ENCODE results near the gene SCAF1. TPM values are rescaled to one million over a fixed set of nuclear protein-coding genes. Genes with fewer than 3 reads are reported as not detected.

Gene SCAF1
- total RNA-seq, 1 experiment from 2014 or later, result 81.3 TPM

DNA sequence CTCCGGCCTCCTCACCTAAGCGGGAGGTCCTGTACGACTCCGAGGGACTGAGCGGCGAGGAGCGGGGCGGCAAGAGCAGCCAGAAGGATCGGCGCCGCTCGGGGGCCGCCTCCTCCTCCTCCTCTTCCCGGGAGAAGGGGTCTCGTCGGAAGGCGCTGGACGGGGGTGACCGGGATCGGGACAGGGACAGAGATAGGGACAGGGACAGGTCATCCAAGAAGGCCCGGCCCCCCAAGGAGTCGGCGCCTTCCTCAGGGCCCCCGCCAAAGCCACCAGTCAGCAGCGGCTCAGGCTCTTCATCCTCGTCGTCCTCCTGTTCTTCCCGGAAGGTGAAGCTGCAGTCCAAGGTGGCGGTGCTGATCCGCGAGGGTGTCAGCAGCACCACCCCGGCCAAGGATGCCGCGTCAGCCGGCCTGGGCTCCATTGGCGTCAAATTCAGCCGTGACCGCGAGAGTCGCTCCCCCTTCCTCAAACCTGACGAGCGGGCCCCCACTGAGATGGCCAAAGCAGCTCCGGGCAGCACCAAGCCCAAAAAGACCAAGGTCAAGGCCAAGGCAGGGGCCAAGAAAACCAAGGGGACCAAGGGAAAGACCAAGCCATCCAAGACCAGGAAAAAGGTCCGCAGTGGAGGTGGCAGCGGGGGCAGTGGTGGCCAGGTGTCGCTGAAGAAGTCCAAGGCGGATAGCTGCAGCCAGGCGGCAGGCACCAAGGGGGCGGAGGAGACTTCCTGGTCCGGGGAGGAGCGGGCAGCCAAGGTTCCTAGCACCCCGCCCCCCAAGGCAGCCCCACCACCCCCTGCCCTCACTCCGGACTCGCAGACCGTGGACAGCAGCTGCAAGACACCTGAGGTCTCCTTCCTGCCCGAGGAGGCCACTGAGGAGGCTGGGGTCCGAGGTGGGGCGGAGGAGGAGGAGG, 10.8 kb downstream of the SCAF1 start:
- Mint-ChIP-seq H3K27ac (ENCODE audit: low read depth, unreplicated experiment) (no peak overlapping the region), H3K36me3 (ENCODE audit: insufficient read depth, unreplicated experiment) (peaks cover 74% of the 10 kb centered on the region), H3K27me3 (ENCODE audit: insufficient read depth, unreplicated experiment) (no peaks in the 10 kb centered on the region), H3K9me3 (ENCODE audit: unreplicated experiment) (no peaks in the 10 kb centered on the region), H3K4me3 (ENCODE audit: unreplicated experiment) (no peak overlapping the region), H3K4me1 (ENCODE audit: insufficient read depth, unreplicated experiment) (no peaks in the 10 kb centered on the region)
- ChIA-PET CTCF (no interaction called here), POLR2A (no interaction called here)
- intact Hi-C loops (cut with micrococcal nuclease), result no loop called here
- TF ChIP-seq CTCF (IDR thresholded peaks at IDR 0.05; ENCODE audit: unreplicated experiment), result no peak
- DNase-seq (ENCODE audit: unreplicated experiment), result no peak
- BruUV-seq (replicated peaks), result TSS peak; percentile 29

- H3K4me1 Mint-ChIP-seq (ENCODE audit: insufficient read depth, unreplicated experiment), result no peaks in the 10 kb centered on the region
- ChIA-PET POLR2A (interaction anchor here (1.0 kb wide), 1 partner anchor 10 kb away, joined by 3 read pairs; no protein-coding TSS in a partner anchor), CTCF (no interaction called here)
- H3K36me3 Mint-ChIP-seq (ENCODE audit: insufficient read depth, unreplicated experiment), result peaks cover 68% of the 10 kb centered on the region
- no peaks in the 10 kb centered on the region for H3K27me3 Mint-ChIP-seq (ENCODE audit: insufficient read depth, unreplicated experiment)
- BruUV-seq (replicated peaks), result no TSS peak
- H3K9me3 Mint-ChIP-seq (ENCODE audit: unreplicated experiment), result no peaks in the 10 kb centered on the region
- intact Hi-C loops (cut with micrococcal nuclease), result no loop called here
- H3K4me3 Mint-ChIP-seq (ENCODE audit: unreplicated experiment), result no peak overlapping the region
- no peak overlapping the region for H3K27ac Mint-ChIP-seq (ENCODE audit: low read depth, unreplicated experiment)
- DNase-seq (ENCODE audit: unreplicated experiment), result no peak
- no peak for TF ChIP-seq CTCF (IDR thresholded peaks at IDR 0.05; ENCODE audit: unreplicated experiment)
Measured at GRCh38 chr19:49653466-49653806, 11.4 kb downstream of the SCAF1 start.

GRCh38 chr19:49654581-49654980, 12.6 kb downstream of the SCAF1 start:
- no peaks in the 10 kb centered on the region for H3K4me1 Mint-ChIP-seq (ENCODE audit: insufficient read depth, unreplicated experiment)
- BruUV-seq (replicated peaks), result no TSS peak
- H3K36me3 Mint-ChIP-seq (ENCODE audit: insufficient read depth, unreplicated experiment), result peaks cover 58% of the 10 kb centered on the region
- intact Hi-C loops (cut with micrococcal nuclease), result no loop called here
- TF ChIP-seq CTCF (IDR thresholded peaks at IDR 0.05; ENCODE audit: unreplicated experiment), result no peak
- H3K27ac Mint-ChIP-seq (ENCODE audit: low read depth, unreplicated experiment), result peak overlapping the region; percentile 66
- no peak overlapping the region for H3K4me3 Mint-ChIP-seq (ENCODE audit: unreplicated experiment)
- ChIA-PET CTCF (interaction anchor here (1.1 to 1.8 kb wide), 2 partner anchors 18 to 21 kb away, joined by 5 to 7 read pairs; no protein-coding TSS in a partner anchor), POLR2A (interaction anchor here (1.9 to 11.4 kb wide), 3 partner anchors 9 to 13 kb away, joined by 4 to 167 read pairs (median 6); partner anchors contain the start of genes BCL2L12, IRF3, RRAS and SCAF1)
- no peak for DNase-seq (ENCODE audit: unreplicated experiment)
- no peaks in the 10 kb centered on the region for H3K9me3 Mint-ChIP-seq (ENCODE audit: unreplicated experiment)
- no peaks in the 10 kb centered on the region for H3K27me3 Mint-ChIP-seq (ENCODE audit: insufficient read depth, unreplicated experiment)

- BruUV-seq (replicated peaks), result no TSS peak
- H3K4me3 Mint-ChIP-seq (ENCODE audit: unreplicated experiment), result no peak overlapping the region
- TF ChIP-seq CTCF (IDR thresholded peaks at IDR 0.05; ENCODE audit: unreplicated experiment), result no peak
- POLR2A ChIA-PET, result interaction anchor here (0.5 to 11.4 kb wide), 7 partner anchors 8 to 77 kb away, joined by 3 to 167 read pairs (median 4); partner anchors contain the start of genes BCL2L12, IRF3, PRR12 and RRAS
- H3K4me1 Mint-ChIP-seq (ENCODE audit: insufficient read depth, unreplicated experiment), result no peaks in the 10 kb centered on the region
- H3K9me3 Mint-ChIP-seq (ENCODE audit: unreplicated experiment), result no peaks in the 10 kb centered on the region
- H3K27ac Mint-ChIP-seq (ENCODE audit: low read depth, unreplicated experiment), result no peak overlapping the region
- DNase-seq (ENCODE audit: unreplicated experiment), result no peak
- H3K27me3 Mint-ChIP-seq (ENCODE audit: insufficient read depth, unreplicated experiment), result no peaks in the 10 kb centered on the region
- intact Hi-C loops (cut with micrococcal nuclease), result no loop called here
- CTCF ChIA-PET, result interaction anchor here (0.7 to 1.8 kb wide), 4 partner anchors 9 to 211 kb away, joined by 3 to 7 read pairs (median 4); no protein-coding TSS in a partner anchor
- H3K36me3 Mint-ChIP-seq (ENCODE audit: insufficient read depth, unreplicated experiment), result peaks cover 56% of the 10 kb centered on the region
Measured at GRCh38 chr19:49655570-49656455, 13.8 kb downstream of the SCAF1 start.

Data from MCF 10A (cell line).